ENCODE data around the gene CST11.

- TF ChIP-seq, protein P1, sequence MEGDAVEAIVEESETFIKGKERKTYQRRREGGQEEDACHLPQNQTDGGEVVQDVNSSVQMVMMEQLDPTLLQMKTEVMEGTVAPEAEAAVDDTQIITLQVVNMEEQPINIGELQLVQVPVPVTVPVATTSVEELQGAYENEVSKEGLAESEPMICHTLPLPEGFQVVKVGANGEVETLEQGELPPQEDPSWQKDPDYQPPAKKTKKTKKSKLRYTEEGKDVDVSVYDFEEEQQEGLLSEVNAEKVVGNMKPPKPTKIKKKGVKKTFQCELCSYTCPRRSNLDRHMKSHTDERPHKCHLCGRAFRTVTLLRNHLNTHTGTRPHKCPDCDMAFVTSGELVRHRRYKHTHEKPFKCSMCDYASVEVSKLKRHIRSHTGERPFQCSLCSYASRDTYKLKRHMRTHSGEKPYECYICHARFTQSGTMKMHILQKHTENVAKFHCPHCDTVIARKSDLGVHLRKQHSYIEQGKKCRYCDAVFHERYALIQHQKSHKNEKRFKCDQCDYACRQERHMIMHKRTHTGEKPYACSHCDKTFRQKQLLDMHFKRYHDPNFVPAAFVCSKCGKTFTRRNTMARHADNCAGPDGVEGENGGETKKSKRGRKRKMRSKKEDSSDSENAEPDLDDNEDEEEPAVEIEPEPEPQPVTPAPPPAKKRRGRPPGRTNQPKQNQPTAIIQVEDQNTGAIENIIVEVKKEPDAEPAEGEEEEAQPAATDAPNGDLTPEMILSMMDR (conservative IDR thresholded peaks at IDR 0.05; ENCODE audit: low read length), result no peak
- TF ChIP-seq EZH2phosphoT487 (IDR thresholded peaks at IDR 0.05; ENCODE audit: borderline replicate concordance), result no peak
Observed at GRCh38 chr20:23435626-23436539, 16.8 kb downstream of the CST11 start.
